ENCODE results near the gene CAMK2B.

Gene CAMK2B

GRCh38 chr7:44331682-44332081 is 6.3 kb upstream of the CAMK2B start:
- Histone ChIP-seq H3K4me3 (ENCODE audit: insufficient read depth, low read depth, low read length) (no peak overlapping the region), H3K4me1 (ENCODE audit: control insufficient read depth, insufficient read depth, low read length) (no peaks in the 10 kb centered on the region), H3K27me3 (ENCODE audit: control insufficient read depth, insufficient read depth, low read length, poor library complexity, severe bottlenecking) (peaks cover 17% of the 10 kb centered on the region), H3K27ac (ENCODE audit: insufficient read depth, low read depth, low read length, poor library complexity, severe bottlenecking) (no peak overlapping the region), H3K36me3 (ENCODE audit: control insufficient read depth, insufficient read depth, low read length) (no peaks in the 10 kb centered on the region), H3K9me3 (ENCODE audit: control insufficient read depth, low read length) (no peaks in the 10 kb centered on the region)
- WGBS, 2 experiments: 85 to 91% methylated on average over 5 of the region's 5 CpGs

GRCh38 chr7:44330331-44330730 is 4.9 kb upstream of the CAMK2B start:
- no peak overlapping the region for H3K27ac ChIP-seq (ENCODE audit: insufficient read depth, low read depth, low read length, poor library complexity, severe bottlenecking)
- 85% methylated on average over 6 of the region's 6 CpGs for WGBS, 2 experiments
- H3K36me3 ChIP-seq (ENCODE audit: control insufficient read depth, insufficient read depth, low read length): no peaks in the 10 kb centered on the region
- H3K4me1 ChIP-seq (ENCODE audit: control insufficient read depth, insufficient read depth, low read length): no peaks in the 10 kb centered on the region
- peaks cover 29% of the 10 kb centered on the region for H3K27me3 ChIP-seq (ENCODE audit: control insufficient read depth, insufficient read depth, low read length, poor library complexity, severe bottlenecking)
- H3K9me3 ChIP-seq (ENCODE audit: control insufficient read depth, low read length): no peaks in the 10 kb centered on the region
- no peak overlapping the region for H3K4me3 ChIP-seq (ENCODE audit: insufficient read depth, low read depth, low read length)

DNA sequence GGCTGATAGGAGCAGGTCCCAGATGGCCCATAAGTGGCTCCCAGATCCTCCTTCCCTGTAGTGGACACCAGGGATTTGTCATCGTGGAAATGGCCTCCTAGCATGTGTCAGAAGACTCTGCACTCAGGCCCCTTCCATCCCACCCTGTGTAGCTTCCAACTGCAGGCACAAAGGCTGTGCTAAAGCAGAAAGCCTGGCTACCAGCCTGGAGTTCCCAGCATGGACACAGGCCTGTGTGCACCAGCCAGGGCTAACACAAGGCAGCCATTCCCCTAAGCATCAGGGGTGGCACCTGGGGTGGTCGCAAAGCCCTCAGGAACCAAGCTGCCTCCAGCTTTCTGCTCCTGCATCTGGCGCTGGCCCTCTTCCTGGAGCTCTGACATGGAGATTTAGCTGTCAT is 4.5 kb upstream of the CAMK2B start:
- Histone ChIP-seq H3K27me3 (ENCODE audit: control insufficient read depth, insufficient read depth, low read length, poor library complexity, severe bottlenecking) (peaks cover 33% of the 10 kb centered on the region), H3K9me3 (ENCODE audit: control insufficient read depth, low read length) (no peaks in the 10 kb centered on the region), H3K27ac (ENCODE audit: insufficient read depth, low read depth, low read length, poor library complexity, severe bottlenecking) (no peak overlapping the region), H3K4me1 (ENCODE audit: control insufficient read depth, insufficient read depth, low read length) (no peaks in the 10 kb centered on the region), H3K36me3 (ENCODE audit: control insufficient read depth, insufficient read depth, low read length) (no peaks in the 10 kb centered on the region), H3K4me3 (ENCODE audit: insufficient read depth, low read depth, low read length) (no peak overlapping the region)
- 84 to 91% methylated on average over 3 of the region's 3 CpGs for WGBS, 2 experiments

- Histone ChIP-seq H3K27me3 (ENCODE audit: control insufficient read depth, insufficient read depth, low read length, poor library complexity, severe bottlenecking) (peaks cover 41% of the 10 kb centered on the region), H3K4me3 (ENCODE audit: insufficient read depth, low read depth, low read length) (no peak overlapping the region), H3K27ac (ENCODE audit: insufficient read depth, low read depth, low read length, poor library complexity, severe bottlenecking) (no peak overlapping the region), H3K36me3 (ENCODE audit: control insufficient read depth, insufficient read depth, low read length) (no peaks in the 10 kb centered on the region), H3K4me1 (ENCODE audit: control insufficient read depth, insufficient read depth, low read length) (no peaks in the 10 kb centered on the region), H3K9me3 (ENCODE audit: control insufficient read depth, low read length) (no peaks in the 10 kb centered on the region)
- WGBS, 2 experiments: 77 to 78% methylated on average over 2 of the region's 2 CpGs
These were observed 3.7 kb upstream of the CAMK2B start for GRCh38 chr7:44329081-44329480.

- H3K27ac ChIP-seq (ENCODE audit: insufficient read depth, low read depth, low read length, poor library complexity, severe bottlenecking): no peak overlapping the region
- peaks cover 52% of the 10 kb centered on the region for H3K27me3 ChIP-seq (ENCODE audit: control insufficient read depth, insufficient read depth, low read length, poor library complexity, severe bottlenecking)
- WGBS, 2 experiments: 86 to 90% methylated on average over 4 to 5 of the region's 5 CpGs
- H3K36me3 ChIP-seq (ENCODE audit: control insufficient read depth, insufficient read depth, low read length): no peaks in the 10 kb centered on the region
- no peaks in the 10 kb centered on the region for H3K9me3 ChIP-seq (ENCODE audit: control insufficient read depth, low read length)
- no peaks in the 10 kb centered on the region for H3K4me1 ChIP-seq (ENCODE audit: control insufficient read depth, insufficient read depth, low read length)
- H3K4me3 ChIP-seq (ENCODE audit: insufficient read depth, low read depth, low read length): no peak overlapping the region
These were observed 2.6 kb upstream of the CAMK2B start for GRCh38 chr7:44327981-44328380.

- Histone ChIP-seq H3K27me3 (ENCODE audit: control insufficient read depth, insufficient read depth, low read length, poor library complexity, severe bottlenecking) (peaks cover 67% of the 10 kb centered on the region), H3K4me1 (ENCODE audit: control insufficient read depth, insufficient read depth, low read length) (no peaks in the 10 kb centered on the region), H3K27ac (ENCODE audit: insufficient read depth, low read depth, low read length, poor library complexity, severe bottlenecking) (no peak overlapping the region), H3K4me3 (ENCODE audit: insufficient read depth, low read depth, low read length) (no peak overlapping the region), H3K9me3 (ENCODE audit: control insufficient read depth, low read length) (no peaks in the 10 kb centered on the region), H3K36me3 (ENCODE audit: control insufficient read depth, insufficient read depth, low read length) (no peaks in the 10 kb centered on the region)
- WGBS, 2 experiments: 67 to 70% methylated on average over 12 of the region's 12 CpGs
These were observed 1.1 kb upstream of the CAMK2B start for GRCh38 chr7:44326261-44327125.

GRCh38 chr7:44325811-44326241 is 432 bp upstream of the CAMK2B start:
- Histone ChIP-seq H3K9me3 (ENCODE audit: control insufficient read depth, low read length) (no peaks in the 10 kb centered on the region), H3K27ac (ENCODE audit: insufficient read depth, low read depth, low read length, poor library complexity, severe bottlenecking) (no peak overlapping the region), H3K27me3 (ENCODE audit: control insufficient read depth, insufficient read depth, low read length, poor library complexity, severe bottlenecking) (peaks cover 71% of the 10 kb centered on the region), H3K36me3 (ENCODE audit: control insufficient read depth, insufficient read depth, low read length) (no peaks in the 10 kb centered on the region), H3K4me1 (ENCODE audit: control insufficient read depth, insufficient read depth, low read length) (no peaks in the 10 kb centered on the region), H3K4me3 (ENCODE audit: insufficient read depth, low read depth, low read length) (no peak overlapping the region)
- 6 to 7% methylated on average over 21 of the region's 23 CpGs for WGBS, 2 experiments

- H3K9me3 ChIP-seq (ENCODE audit: control insufficient read depth, low read length): no peaks in the 10 kb centered on the region
- H3K27me3 ChIP-seq (ENCODE audit: control insufficient read depth, insufficient read depth, low read length, poor library complexity, severe bottlenecking): peaks cover 71% of the 10 kb centered on the region
- peak overlapping the region; percentile 39 for H3K4me3 ChIP-seq (ENCODE audit: insufficient read depth, low read depth, low read length)
- WGBS, 2 experiments: 6 to 7% methylated on average over 61 of the region's 61 CpGs
- no peaks in the 10 kb centered on the region for H3K4me1 ChIP-seq (ENCODE audit: control insufficient read depth, insufficient read depth, low read length)
- no peak overlapping the region for H3K27ac ChIP-seq (ENCODE audit: insufficient read depth, low read depth, low read length, poor library complexity, severe bottlenecking)
- H3K36me3 ChIP-seq (ENCODE audit: control insufficient read depth, insufficient read depth, low read length): no peaks in the 10 kb centered on the region
These were observed 753 bp downstream of the CAMK2B start for GRCh38 chr7:44324481-44325200.

GRCh38 chr7:44324204-44324480 is 1.3 kb downstream of the CAMK2B start:
- peaks cover 71% of the 10 kb centered on the region for H3K27me3 ChIP-seq (ENCODE audit: control insufficient read depth, insufficient read depth, low read length, poor library complexity, severe bottlenecking)
- WGBS, 2 experiments: 28% methylated on average over 9 of the region's 9 CpGs
- no peak overlapping the region for H3K4me3 ChIP-seq (ENCODE audit: insufficient read depth, low read depth, low read length)

GRCh38 chr7:44323381-44324203 is 1.8 kb downstream of the CAMK2B start:
- no peak overlapping the region for H3K27ac ChIP-seq (ENCODE audit: insufficient read depth, low read depth, low read length, poor library complexity, severe bottlenecking)
- H3K9me3 ChIP-seq (ENCODE audit: control insufficient read depth, low read length): no peaks in the 10 kb centered on the region
- no peaks in the 10 kb centered on the region for H3K36me3 ChIP-seq (ENCODE audit: control insufficient read depth, insufficient read depth, low read length)
- H3K27me3 ChIP-seq (ENCODE audit: control insufficient read depth, insufficient read depth, low read length, poor library complexity, severe bottlenecking): peaks cover 71% of the 10 kb centered on the region
- 80 to 81% methylated on average over 16 to 17 of the region's 17 CpGs for WGBS, 2 experiments
- H3K4me3 ChIP-seq (ENCODE audit: insufficient read depth, low read depth, low read length): no peak overlapping the region
- H3K4me1 ChIP-seq (ENCODE audit: control insufficient read depth, insufficient read depth, low read length): no peaks in the 10 kb centered on the region

More at GRCh38 chr7:44324204-44324480, 1.3 kb downstream of the CAMK2B start:
- no peak overlapping the region for H3K27ac ChIP-seq (ENCODE audit: insufficient read depth, low read depth, low read length, poor library complexity, severe bottlenecking)
- H3K36me3 ChIP-seq (ENCODE audit: control insufficient read depth, insufficient read depth, low read length): no peaks in the 10 kb centered on the region
- no peaks in the 10 kb centered on the region for H3K4me1 ChIP-seq (ENCODE audit: control insufficient read depth, insufficient read depth, low read length)
- H3K9me3 ChIP-seq (ENCODE audit: control insufficient read depth, low read length): no peaks in the 10 kb centered on the region
